GM12878 (cell line): ENCODE measurements around the gene CERK. TPM values are rescaled to one million over a fixed set of nuclear protein-coding genes. Genes with fewer than 3 reads are reported as not detected.

Source experiments
- BCL11A ChIP-seq: IDR thresholded peaks from 2 replicates; pipeline ENCODE4 v1.6.1; 2011; ENCODE audit warnings: low read depth, low read length
- CBFB ChIP-seq: IDR thresholded peaks from 2 replicates; pipeline ENCODE4 v1.6.1; 2016; ENCODE audit warnings: antibody characterized with exemption, low read depth
- ETV6 ChIP-seq, 2 experiments: fragments of 450-650 bp in 1 of 2; IDR thresholded peaks in 1 of 2; conservative IDR thresholded peaks in 1 of 2; 2 replicates each; pipeline ENCODE4 v1.6.1; 2014; ENCODE audit warnings: antibody characterized with exemption in 1 of 2, borderline replicate concordance in 1 of 2, low read depth in 1 of 2, mild to moderate bottlenecking in 1 of 2, moderate library complexity in 1 of 2
- MYB ChIP-seq: fragments of 150-350 bp; IDR thresholded peaks from 2 replicates; pipeline ENCODE4 v1.6.1; 2014; ENCODE audit warnings: mild to moderate bottlenecking, low read depth, low read length, borderline replicate concordance
- POLR2A ChIP-seq: IDR thresholded peaks from 2 replicates; pipeline ENCODE4 v1.6.1; 2011; ENCODE audit warnings: low read depth, mild to moderate bottlenecking, low read length
- SIN3A ChIP-seq: IDR thresholded peaks from 2 replicates; pipeline ENCODE4 v1.6.1; 2012; ENCODE audit warnings: low read depth, low read length, improper control_type of control experiment
- SMC3 ChIP-seq: IDR thresholded peaks from 2 replicates; pipeline ENCODE4 v1.6.1; 2011; ENCODE audit warnings: low read length, improper control_type of control experiment, borderline replicate concordance
- YBX1 ChIP-seq: fragments of 450-650 bp; IDR thresholded peaks from 2 replicates; pipeline ENCODE4 v1.6.1; 2016; ENCODE audit warnings: antibody characterized with exemption
- polyA plus RNA-seq, 11 experiments: library from polyadenylated mRNA; depleted of rRNA in 4 of 11; unstranded in 6 of 11; stranded (reverse) in 5 of 11; fragments of >200 nt; fragmentation: Nextera tagmentation in 4 of 11; fragmentation: Illumina TruSeq in 1 of 11; extraction: Ambion mirVana in 4 of 11; extraction: Trizol in 1 of 11; gene quantifications; 1 replicate in 1 of 11; 2 replicates in 10 of 11; pipeline versions ENCODE4 v1.2.1 to v1.2.3, GENCODE V29; 2011 to 2016; ENCODE audit warnings: inconsistent platforms in 2 of 11, missing spikeins in 2 of 11, low read depth in 1 of 11
- total RNA-seq, 4 experiments: library from RNA; depleted of rRNA in 3 of 4; stranded (reverse); fragments of >200 nt in 3 of 4; fragmentation: Illumina TruSeq in 1 of 4; extraction: Trizol in 1 of 4; gene quantifications; 2 replicates each; pipeline versions ENCODE4 v1.2.1 to v1.2.3, GENCODE V29; 2013 to 2021
- TF ChIP-seq, protein P1 (sequence below): fragments of 150-350 bp; IDR thresholded peaks from 2 replicates; pipeline ENCODE4 v1.6.1; 2016; ENCODE audit warnings: low read depth, low read length
- TF ChIP-seq, protein P2 (sequence below): IDR thresholded peaks from 2 replicates; pipeline ENCODE4 v1.6.1; 2012; ENCODE audit warnings: low read length, inconsistent platforms

The CERK gene
- total and polyA plus RNA-seq, 10 of the 15 experiments (the other 5 are each of a cell fraction or from before 2014, with no cell fraction given): 4.0 to 41.1 (median 30.2) TPM

DNA sequence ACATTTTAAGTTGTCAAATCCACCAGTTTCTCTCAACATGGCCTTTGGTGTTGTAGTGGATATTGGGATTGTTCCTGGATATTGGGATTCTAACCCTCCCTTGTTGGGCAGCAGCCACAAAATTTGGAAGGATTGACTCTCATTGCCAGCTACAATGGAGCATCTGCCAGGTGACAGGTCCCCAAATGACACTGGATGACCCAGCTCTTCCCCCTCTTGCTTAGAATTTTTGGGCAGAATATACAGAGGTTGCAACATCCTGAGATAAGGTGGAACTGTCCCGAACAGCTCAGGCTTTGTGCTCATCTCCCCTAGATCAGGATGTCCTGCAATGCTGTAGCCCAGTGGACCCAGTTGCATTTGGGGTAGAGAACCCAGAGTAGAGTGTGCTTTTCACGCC, 19.1 kb upstream of the CERK start (continued):
- TF ChIP-seq, protein P1, sequence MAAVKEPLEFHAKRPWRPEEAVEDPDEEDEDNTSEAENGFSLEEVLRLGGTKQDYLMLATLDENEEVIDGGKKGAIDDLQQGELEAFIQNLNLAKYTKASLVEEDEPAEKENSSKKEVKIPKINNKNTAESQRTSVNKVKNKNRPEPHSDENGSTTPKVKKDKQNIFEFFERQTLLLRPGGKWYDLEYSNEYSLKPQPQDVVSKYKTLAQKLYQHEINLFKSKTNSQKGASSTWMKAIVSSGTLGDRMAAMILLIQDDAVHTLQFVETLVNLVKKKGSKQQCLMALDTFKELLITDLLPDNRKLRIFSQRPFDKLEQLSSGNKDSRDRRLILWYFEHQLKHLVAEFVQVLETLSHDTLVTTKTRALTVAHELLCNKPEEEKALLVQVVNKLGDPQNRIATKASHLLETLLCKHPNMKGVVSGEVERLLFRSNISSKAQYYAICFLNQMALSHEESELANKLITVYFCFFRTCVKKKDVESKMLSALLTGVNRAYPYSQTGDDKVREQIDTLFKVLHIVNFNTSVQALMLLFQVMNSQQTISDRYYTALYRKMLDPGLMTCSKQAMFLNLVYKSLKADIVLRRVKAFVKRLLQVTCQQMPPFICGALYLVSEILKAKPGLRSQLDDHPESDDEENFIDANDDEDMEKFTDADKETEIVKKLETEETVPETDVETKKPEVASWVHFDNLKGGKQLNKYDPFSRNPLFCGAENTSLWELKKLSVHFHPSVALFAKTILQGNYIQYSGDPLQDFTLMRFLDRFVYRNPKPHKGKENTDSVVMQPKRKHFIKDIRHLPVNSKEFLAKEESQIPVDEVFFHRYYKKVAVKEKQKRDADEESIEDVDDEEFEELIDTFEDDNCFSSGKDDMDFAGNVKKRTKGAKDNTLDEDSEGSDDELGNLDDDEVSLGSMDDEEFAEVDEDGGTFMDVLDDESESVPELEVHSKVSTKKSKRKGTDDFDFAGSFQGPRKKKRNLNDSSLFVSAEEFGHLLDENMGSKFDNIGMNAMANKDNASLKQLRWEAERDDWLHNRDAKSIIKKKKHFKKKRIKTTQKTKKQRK: no peak
- TF ChIP-seq, protein P2, sequence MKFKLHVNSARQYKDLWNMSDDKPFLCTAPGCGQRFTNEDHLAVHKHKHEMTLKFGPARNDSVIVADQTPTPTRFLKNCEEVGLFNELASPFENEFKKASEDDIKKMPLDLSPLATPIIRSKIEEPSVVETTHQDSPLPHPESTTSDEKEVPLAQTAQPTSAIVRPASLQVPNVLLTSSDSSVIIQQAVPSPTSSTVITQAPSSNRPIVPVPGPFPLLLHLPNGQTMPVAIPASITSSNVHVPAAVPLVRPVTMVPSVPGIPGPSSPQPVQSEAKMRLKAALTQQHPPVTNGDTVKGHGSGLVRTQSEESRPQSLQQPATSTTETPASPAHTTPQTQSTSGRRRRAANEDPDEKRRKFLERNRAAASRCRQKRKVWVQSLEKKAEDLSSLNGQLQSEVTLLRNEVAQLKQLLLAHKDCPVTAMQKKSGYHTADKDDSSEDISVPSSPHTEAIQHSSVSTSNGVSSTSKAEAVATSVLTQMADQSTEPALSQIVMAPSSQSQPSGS: no peak
- TF ChIP-seq SMC3: no peak
- TF ChIP-seq POLR2A: no peak
- no peak for TF ChIP-seq SIN3A
- no peak for TF ChIP-seq ETV6 (conservative IDR thresholded peaks at IDR 0.05 in 1 of 2, IDR thresholded peaks at IDR 0.05 in 1 of 2; ENCODE audit: borderline replicate concordance in 1 of 2, low read depth in 1 of 2)
- TF ChIP-seq BCL11A: no peak
- TF ChIP-seq MYB: no peak
- TF ChIP-seq YBX1: no peak
- no peak for TF ChIP-seq CBFB
